Keratinocyte (primary cell): ENCODE measurements around the gene TLL2. TPM values are rescaled to one million over a fixed set of nuclear protein-coding genes. Genes with fewer than 3 reads are reported as not detected.

Source experiments
- DNase-seq: peaks from one replicate; pipeline ENCODE4 v3.0.0-alpha.2; 2011; ENCODE audit warnings: low read depth, missing footprints, low spot score
- FAIRE-seq: peaks from 2 replicates; lab custom pipeline; 2011; peaks lifted over from hg19 to GRCh38; lab: Jason Lieb, UNC
- H2AFZ ChIP-seq: 2 replicates; pipeline ENCODE4 v1.6.0; 2012; ENCODE audit warnings: low read length, control low read depth, inconsistent platforms; ENCODE audit not compliant: control insufficient read depth
- H3K27ac ChIP-seq: 2 replicates; pipeline ENCODE4 v1.5.1; 2011; ENCODE audit warnings: low read length; ENCODE audit not compliant: control insufficient read depth, insufficient read depth
- H3K27me3 ChIP-seq: 3 replicates; pipeline ENCODE4 v1.6.0; 2011; ENCODE audit warnings: low read length; ENCODE audit not compliant: control insufficient read depth, insufficient read depth; ENCODE audit errors: extremely low read depth
- H3K36me3 ChIP-seq, 2 experiments: 2 replicates in 1 of 2; 3 replicates in 1 of 2; pipeline ENCODE4 v1.5.1; 2011; ENCODE audit warnings: low read length in 2 of 2, mild to moderate bottlenecking in 1 of 2; ENCODE audit not compliant: control insufficient read depth in 2 of 2, insufficient read depth in 2 of 2; ENCODE audit errors: extremely low read depth in 1 of 2
- H3K4me1 ChIP-seq: 3 replicates; pipeline ENCODE4 v1.5.1; 2011; ENCODE audit warnings: low read length; ENCODE audit not compliant: control insufficient read depth, insufficient read depth; ENCODE audit errors: extremely low read depth
- H3K4me2 ChIP-seq: 3 replicates; pipeline ENCODE4 v1.6.0; 2011; ENCODE audit warnings: low read depth, low read length; ENCODE audit not compliant: control insufficient read depth, insufficient read depth; ENCODE audit errors: extremely low read depth
- H3K4me3 ChIP-seq, 3 experiments: fragments of 200-600 bp in 1 of 3; sonication (generic) in 1 of 3; 2 replicates in 2 of 3; 3 replicates in 1 of 3; pipeline ENCODE4 v1.5.1; 2011 to 2016; ENCODE audit warnings: low read length in 3 of 3, mild to moderate bottlenecking in 3 of 3, control low read depth in 2 of 3, inconsistent platforms in 1 of 3, low read depth in 1 of 3, mixed read lengths in 1 of 3, mixed run types in 1 of 3, moderate library complexity in 1 of 3; ENCODE audit not compliant: control insufficient read depth in 2 of 3, insufficient read depth in 2 of 3; ENCODE audit errors: extremely low read depth in 1 of 3
- H3K79me2 ChIP-seq: 2 replicates; pipeline ENCODE4 v1.6.0; 2012; ENCODE audit warnings: low read length; ENCODE audit not compliant: control insufficient read depth, insufficient read depth
- H3K9ac ChIP-seq: 3 replicates; pipeline ENCODE4 v1.6.0; 2011; ENCODE audit warnings: low read length; ENCODE audit not compliant: control insufficient read depth, insufficient read depth; ENCODE audit errors: extremely low read depth
- H3K9me1 ChIP-seq: 3 replicates; pipeline ENCODE4 v1.6.0; 2011; ENCODE audit warnings: low read length; ENCODE audit not compliant: control insufficient read depth, insufficient read depth; ENCODE audit errors: extremely low read depth
- H3K9me3 ChIP-seq: 2 replicates; pipeline ENCODE4 v1.5.1; 2012; ENCODE audit warnings: low read depth, low read length; ENCODE audit not compliant: control insufficient read depth
- H4K20me1 ChIP-seq: 3 replicates; pipeline ENCODE4 v1.6.0; 2011; ENCODE audit warnings: low read length; ENCODE audit not compliant: control insufficient read depth, insufficient read depth; ENCODE audit errors: extremely low read depth
- CTCF ChIP-seq, 3 experiments: IDR thresholded peaks in 1 of 3; conservative IDR thresholded peaks in 1 of 3; optimal IDR thresholded peaks in 1 of 3; 2 replicates in 2 of 3; 3 replicates in 1 of 3; pipeline versions ENCODE3 to v1.5.1; 2011; ENCODE audit warnings: low read length in 3 of 3, mild to moderate bottlenecking in 3 of 3, moderate library complexity in 2 of 3, control low read depth in 1 of 3, inconsistent platforms in 1 of 3; ENCODE audit not compliant: insufficient read depth in 2 of 3; ENCODE audit errors: extremely low read depth in 1 of 3
- EZH2 ChIP-seq: IDR thresholded peaks from one replicate; pipeline ENCODE4 v1.6.1; 2012; ENCODE audit warnings: inconsistent platforms, mild to moderate bottlenecking, low read length, moderate library complexity
- dilution Hi-C: fragments of 300-500 bp; cut with MboI; formaldehyde crosslinking; loops from one replicate; pipeline ENCODE4 v1.7.0; 2020; ENCODE audit warnings: low sequenced_read_pairs; ENCODE audit not compliant: extremely low pct_ligation_motif_present
- polyA plus RNA-seq, 5 experiments: library from polyadenylated mRNA; depleted of rRNA in 3 of 5; stranded (reverse) in 3 of 5; stranded (forward) in 1 of 5; unstranded in 1 of 5; fragments of >200 nt; gene quantifications; 1 replicate in 1 of 5; 2 replicates in 3 of 5; 3 replicates in 1 of 5; pipeline versions ENCODE4 v1.2.1 to v1.2.3, GENCODE V29; 2011 to 2012; ENCODE audit warnings: missing spikeins in 2 of 5, low read depth in 1 of 5, low replicate concordance in 1 of 5

The TLL2 gene
- polyA plus RNA-seq, 1 donor (not counting 4 experiments of a cell fraction or from before 2014, with no cell fraction given) = 0.83 TPM

- dilution Hi-C loops = no loop called here
- TF ChIP-seq EZH2 = no peak
- TF ChIP-seq CTCF (optimal IDR thresholded peaks at IDR 0.05 in 1 of 3, IDR thresholded peaks at IDR 0.05 in 1 of 3, conservative IDR thresholded peaks at IDR 0.05 in 1 of 3; ENCODE audit: extremely low read depth in 1 of 3, insufficient read depth in 2 of 3, low read length in 3 of 3) = no peak
- FAIRE-seq = no peak
Observed at GRCh38 chr10:96360331-96360730, 153.4 kb downstream of the TLL2 start.

GRCh38 chr10:96359616-96360015, 154.1 kb downstream of the TLL2 start:
- H3K36me3 ChIP-seq = no peaks in the 10 kb centered on the region
- DNase-seq (no peak), FAIRE-seq (no peak)
- H3K4me2 ChIP-seq = no peak overlapping the region
- no peaks in the 10 kb centered on the region for H3K9me1 ChIP-seq
- H3K27me3 ChIP-seq = no peaks in the 10 kb centered on the region
- no peaks in the 10 kb centered on the region for H3K4me1 ChIP-seq
- no peaks in the 10 kb centered on the region for H3K9me3 ChIP-seq
- no peaks in the 10 kb centered on the region for H3K79me2 ChIP-seq
- no peaks in the 10 kb centered on the region for H4K20me1 ChIP-seq
- H3K27ac ChIP-seq = no peak overlapping the region
- TF ChIP-seq EZH2 (no peak), CTCF (optimal IDR thresholded peaks at IDR 0.05 in 1 of 3, IDR thresholded peaks at IDR 0.05 in 1 of 3, conservative IDR thresholded peaks at IDR 0.05 in 1 of 3; ENCODE audit: extremely low read depth in 1 of 3, insufficient read depth in 2 of 3, low read length in 3 of 3) (no peak)
- H3K4me3 ChIP-seq = no peak overlapping the region
- H3K9ac ChIP-seq = no peak overlapping the region
- dilution Hi-C loops = no loop called here
- no peak overlapping the region for H2AFZ ChIP-seq

More at GRCh38 chr10:96360331-96360730, 153.4 kb downstream of the TLL2 start:
- no peaks in the 10 kb centered on the region for H3K9me1 ChIP-seq
- no peak overlapping the region for H2AFZ ChIP-seq
- H3K4me1 ChIP-seq = no peaks in the 10 kb centered on the region
- H3K36me3 ChIP-seq = no peaks in the 10 kb centered on the region
- no peak for DNase-seq
- no peaks in the 10 kb centered on the region for H3K27me3 ChIP-seq
- no peak overlapping the region for H3K4me2 ChIP-seq
- H3K9me3 ChIP-seq = no peaks in the 10 kb centered on the region
- no peak overlapping the region for H3K27ac ChIP-seq
- H3K4me3 ChIP-seq = no peak overlapping the region
- no peaks in the 10 kb centered on the region for H3K79me2 ChIP-seq
- H3K9ac ChIP-seq = no peak overlapping the region
- H4K20me1 ChIP-seq = no peaks in the 10 kb centered on the region
